SK-N-SH (cell line): ENCODE measurements around the gene FAM20C. TPM values are rescaled to one million over a fixed set of nuclear protein-coding genes. Genes with fewer than 3 reads are reported as not detected.

ENCODE experiments used
- CTCF ChIA-PET: fragments of 300-600, 350-600 bp; formaldehyde crosslinking; extraction: SDS; loops from one replicate; lab custom pipeline; 2021; lab: Yijun Ruan, JAX
- POLR2A ChIA-PET: fragments of 350-600 bp; sonication (Branson Sonifier 250); formaldehyde crosslinking; extraction: SDS; loops from one replicate; lab custom pipeline; 2020; ENCODE audit warnings: antibody characterized with exemption, inconsistent platforms; lab: Yijun Ruan, JAX
- DNase-seq: peaks from one replicate; pipeline ENCODE4 v3.0.0; 2012
- H2AFZ ChIP-seq: fragments of 200-600 bp; sonication (generic); 2 replicates; pipeline ENCODE4 v1.8.1; 2016; ENCODE audit warnings: antibody characterized with exemption, mild to moderate bottlenecking, low read depth
- H3F3A ChIP-seq: fragments of 200-600 bp; sonication (generic); replicated peaks from 2 replicates; pipeline ENCODE3; 2016; ENCODE audit warnings: antibody characterized with exemption, mild to moderate bottlenecking; ENCODE audit not compliant: insufficient read depth
- H3K27ac ChIP-seq, 2 experiments: fragments of 200-500 bp in 1 of 2; fragments of 200-600 bp in 1 of 2; sonication (Bioruptor generic) in 1 of 2; sonication (generic), shearing (Covaris generic) in 1 of 2; 2 replicates each; pipeline versions ENCODE4 v1.5.1 to v1.6.1; 2014 to 2016; ENCODE audit warnings: low read depth in 2 of 2, inconsistent platforms in 1 of 2, low read length in 1 of 2, mild to moderate bottlenecking in 1 of 2, mixed read lengths in 1 of 2
- H3K27me3 ChIP-seq: fragments of 200-600 bp; sonication (generic), shearing (Covaris generic); 2 replicates; pipeline ENCODE4 v1.6.1; 2016; ENCODE audit warnings: mixed run types; ENCODE audit not compliant: insufficient read depth
- H3K36me3 ChIP-seq, 2 experiments: fragments of 200-500 bp in 1 of 2; fragments of 200-600 bp in 1 of 2; sonication (Bioruptor generic) in 1 of 2; sonication (generic) in 1 of 2; replicated peaks in 1 of 2; 2 replicates each; pipeline versions ENCODE3 to v1.5.1; 2014 to 2016; ENCODE audit warnings: low read length in 1 of 2, mild to moderate bottlenecking in 1 of 2; ENCODE audit not compliant: insufficient read depth in 2 of 2, control insufficient read depth in 1 of 2
- H3K4me1 ChIP-seq, 2 experiments: fragments of 200-500 bp in 1 of 2; fragments of 200-600 bp in 1 of 2; sonication (Bioruptor generic) in 1 of 2; sonication (generic), shearing (Covaris generic) in 1 of 2; 2 replicates each; pipeline versions ENCODE4 v1.5.1 to v1.6.1; 2014 to 2016; ENCODE audit warnings: low read depth in 1 of 2, low read length in 1 of 2, mixed run types in 1 of 2; ENCODE audit not compliant: insufficient read depth in 2 of 2, control insufficient read depth in 1 of 2
- H3K4me2 ChIP-seq: fragments of 200-600 bp; sonication (generic), shearing (Covaris generic); 2 replicates; pipeline ENCODE4 v1.6.1; 2017; ENCODE audit warnings: mixed run types
- H3K4me3 ChIP-seq, 2 experiments: fragments of 200-500 bp in 1 of 2; fragments of 200-600 bp in 1 of 2; sonication (Bioruptor generic) in 1 of 2; sonication (generic), shearing (Covaris generic) in 1 of 2; 2 replicates each; pipeline versions ENCODE4 v1.5.1 to v1.8.1; 2014 to 2016; ENCODE audit warnings: low read depth in 2 of 2, inconsistent platforms in 1 of 2, low read length in 1 of 2, mild to moderate bottlenecking in 1 of 2, mixed read lengths in 1 of 2, moderate library complexity in 1 of 2
- H3K79me2 ChIP-seq: fragments of 200-600 bp; sonication (generic); 2 replicates; pipeline ENCODE4 v1.8.1; 2017; ENCODE audit warnings: mild to moderate bottlenecking; ENCODE audit not compliant: insufficient read depth
- H3K9ac ChIP-seq: fragments of 200-600 bp; sonication (generic); 2 replicates; pipeline ENCODE4 v1.6.1; 2017; ENCODE audit warnings: mixed run types
- H3K9me2 ChIP-seq: fragments of 200-600 bp; sonication (generic); 2 replicates; pipeline ENCODE4 v1.6.1; 2017; ENCODE audit warnings: mixed run types
- H3K9me3 ChIP-seq: fragments of 200-600 bp; sonication (generic); 2 replicates; pipeline ENCODE4 v1.6.1; 2017; ENCODE audit warnings: mixed run types, mild to moderate bottlenecking, moderate library complexity
- H4K20me1 ChIP-seq: fragments of 200-600 bp; sonication (generic); 2 replicates; pipeline ENCODE4 v1.6.1; 2017; ENCODE audit warnings: mild to moderate bottlenecking, mixed run types; ENCODE audit not compliant: insufficient read depth
- EP300 ChIP-seq, 2 experiments: IDR thresholded peaks; 2 replicates each; pipeline versions ENCODE4 v1.4.0 to v1.6.1; 2012; ENCODE audit warnings: borderline replicate concordance in 1 of 2, low read depth in 1 of 2, low read length in 1 of 2
- FOSL2 ChIP-seq: IDR thresholded peaks from 2 replicates; pipeline ENCODE4 v1.4.0; 2012; ENCODE audit warnings: low read depth, mild to moderate bottlenecking, moderate library complexity, borderline replicate concordance
- FOXM1 ChIP-seq: IDR thresholded peaks from 2 replicates; pipeline ENCODE4 v1.4.0; 2012; ENCODE audit warnings: low read depth, mild to moderate bottlenecking
- JUND ChIP-seq: IDR thresholded peaks from 2 replicates; pipeline ENCODE4 v1.4.0; 2012
- MEF2A ChIP-seq: IDR thresholded peaks from 2 replicates; pipeline ENCODE4 v1.4.0; 2012; ENCODE audit warnings: low read depth, borderline replicate concordance
- MXI1 ChIP-seq: IDR thresholded peaks from 2 replicates; pipeline ENCODE4 v1.6.1; 2012; ENCODE audit warnings: mild to moderate bottlenecking, low read depth, low read length, improper control_type of control experiment
- NFIC ChIP-seq: IDR thresholded peaks from 2 replicates; pipeline ENCODE4 v1.4.0; 2012; ENCODE audit warnings: borderline replicate concordance
- NRF1 ChIP-seq: IDR thresholded peaks from 2 replicates; pipeline ENCODE4 v1.6.1; 2012; ENCODE audit warnings: low read depth, mild to moderate bottlenecking, low read length
- POLR2AphosphoS5 ChIP-seq: IDR thresholded peaks from 2 replicates; pipeline ENCODE4 v1.6.1; 2012; ENCODE audit warnings: low read depth, low read length
- RAD21 ChIP-seq: IDR thresholded peaks from 2 replicates; pipeline ENCODE4 v1.6.1; 2012; ENCODE audit warnings: mild to moderate bottlenecking, low read length
- RFX5 ChIP-seq: IDR thresholded peaks from 2 replicates; pipeline ENCODE4 v1.6.1; 2012; ENCODE audit warnings: mild to moderate bottlenecking, improper control_type of control experiment, low read length
- SMC3 ChIP-seq: IDR thresholded peaks from 2 replicates; pipeline ENCODE4 v1.6.1; 2012; ENCODE audit warnings: low read depth, low read length, improper control_type of control experiment
- TAF1 ChIP-seq: IDR thresholded peaks from 2 replicates; pipeline ENCODE4 v1.6.1; 2012; ENCODE audit warnings: low read depth, mild to moderate bottlenecking, low read length, moderate library complexity, borderline replicate concordance
- WGBS: methylation state at CpG from one replicate; pipeline ENCODE4 v1.1.6; 2017; ENCODE audit warnings: low lambda C conversion rate; 5-methylcytosine and 5-hydroxymethylcytosine counted together
- polyA plus RNA-seq, 3 experiments: library from polyadenylated mRNA; depleted of rRNA; stranded (reverse); fragments of >200 nt; gene quantifications; 2 replicates each; pipeline ENCODE4 v1.2.3, GENCODE V29; 2012
- TF ChIP-seq, protein P1 (sequence below): IDR thresholded peaks from 2 replicates; pipeline ENCODE4 v1.4.0; 2012; ENCODE audit warnings: low read depth
- TF ChIP-seq, protein P2 (sequence below): IDR thresholded peaks from 2 replicates; pipeline ENCODE4 v1.4.0; 2012; ENCODE audit warnings: low read depth, borderline replicate concordance

The FAM20C gene
- polyA plus RNA-seq, 1 of the 3 experiments (the other 2 are of a cell fraction): 12.7 TPM

DNA sequence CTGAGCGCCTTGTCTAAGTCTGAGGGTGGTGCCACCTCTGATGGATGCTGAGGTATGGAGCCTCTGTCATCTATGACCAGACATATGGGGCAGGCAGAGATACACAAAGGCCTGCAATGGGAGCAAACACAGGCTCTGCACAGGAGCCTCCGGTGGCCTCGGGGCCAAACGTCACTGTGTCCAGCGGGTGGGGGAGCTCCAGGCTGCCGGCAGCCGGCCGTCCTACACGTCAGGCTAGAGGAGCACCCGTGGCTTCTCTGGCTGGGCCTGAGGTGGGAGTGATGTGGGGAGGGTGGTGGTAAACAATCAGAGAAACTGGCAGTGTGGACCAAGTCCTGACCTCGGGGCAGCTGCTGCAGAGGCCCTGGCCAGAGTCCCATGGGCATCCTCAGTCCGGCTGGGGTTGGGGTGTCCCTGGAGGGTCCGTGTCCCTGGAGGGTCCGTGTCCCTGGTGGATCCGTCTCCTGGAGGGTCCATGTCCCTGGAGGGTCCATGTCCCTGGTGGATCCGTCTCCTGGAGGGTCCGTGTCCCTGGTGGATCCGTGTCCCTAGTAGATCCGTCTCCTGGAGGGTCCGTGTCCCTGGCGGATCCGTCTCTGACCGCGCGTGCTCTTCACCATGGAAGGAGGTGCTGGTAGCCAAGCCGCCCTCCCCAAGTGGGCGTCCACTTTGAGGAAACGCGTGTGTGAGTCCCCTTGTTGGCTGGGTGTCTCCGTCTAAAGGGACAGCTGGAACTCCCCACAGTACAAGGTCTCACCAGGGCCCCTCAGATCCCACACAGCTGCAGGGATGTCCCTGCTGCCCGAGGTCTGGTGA lies 24.2 kb upstream of the FAM20C start:
- POLR2A ChIA-PET: no interaction called here
- Histone ChIP-seq H3F3A (no peaks in the 10 kb centered on the region), H3K9ac (no peak overlapping the region), H3K36me3 (no peaks in the 10 kb centered on the region)
- TF ChIP-seq SMC3 (no peak), FOXM1 (no peak), JUND (no peak), RAD21 (no peak), NFIC (no peak), EP300 (IDR thresholded peaks at IDR 0.05; ENCODE audit: borderline replicate concordance in 1 of 2, low read depth in 1 of 2, low read length in 1 of 2) (no peak)
- TF ChIP-seq, protein P1, sequence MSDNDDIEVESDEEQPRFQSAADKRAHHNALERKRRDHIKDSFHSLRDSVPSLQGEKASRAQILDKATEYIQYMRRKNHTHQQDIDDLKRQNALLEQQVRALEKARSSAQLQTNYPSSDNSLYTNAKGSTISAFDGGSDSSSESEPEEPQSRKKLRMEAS: no peak
- TF ChIP-seq, all 33 proteins: peak for 0
- Histone ChIP-seq H4K20me1 (no peaks in the 10 kb centered on the region), H3K4me2 (no peak overlapping the region), H3K4me3 (no peak overlapping the region), H3K4me1 (peaks cover 0 to 48% of the 10 kb centered on the region in 2 experiments; a peak in 2 of 4 replicates), H3K9me3 (no peaks in the 10 kb centered on the region), H3K79me2 (no peaks in the 10 kb centered on the region), H2AFZ (no peak overlapping the region), H3K27ac (no peak overlapping the region), H3K27me3 (peaks cover 50% of the 10 kb centered on the region), H3K9me2 (no peaks in the 10 kb centered on the region)
- CTCF ChIA-PET: interaction anchor here (0.6 to 1.0 kb wide), 2 partner anchors 16 to 18 kb away, joined by 3 to 4 read pairs; no protein-coding TSS in a partner anchor
- WGBS: 59% methylated on average over 23 of the region's 31 CpGs
- no peak for DNase-seq

DNA sequence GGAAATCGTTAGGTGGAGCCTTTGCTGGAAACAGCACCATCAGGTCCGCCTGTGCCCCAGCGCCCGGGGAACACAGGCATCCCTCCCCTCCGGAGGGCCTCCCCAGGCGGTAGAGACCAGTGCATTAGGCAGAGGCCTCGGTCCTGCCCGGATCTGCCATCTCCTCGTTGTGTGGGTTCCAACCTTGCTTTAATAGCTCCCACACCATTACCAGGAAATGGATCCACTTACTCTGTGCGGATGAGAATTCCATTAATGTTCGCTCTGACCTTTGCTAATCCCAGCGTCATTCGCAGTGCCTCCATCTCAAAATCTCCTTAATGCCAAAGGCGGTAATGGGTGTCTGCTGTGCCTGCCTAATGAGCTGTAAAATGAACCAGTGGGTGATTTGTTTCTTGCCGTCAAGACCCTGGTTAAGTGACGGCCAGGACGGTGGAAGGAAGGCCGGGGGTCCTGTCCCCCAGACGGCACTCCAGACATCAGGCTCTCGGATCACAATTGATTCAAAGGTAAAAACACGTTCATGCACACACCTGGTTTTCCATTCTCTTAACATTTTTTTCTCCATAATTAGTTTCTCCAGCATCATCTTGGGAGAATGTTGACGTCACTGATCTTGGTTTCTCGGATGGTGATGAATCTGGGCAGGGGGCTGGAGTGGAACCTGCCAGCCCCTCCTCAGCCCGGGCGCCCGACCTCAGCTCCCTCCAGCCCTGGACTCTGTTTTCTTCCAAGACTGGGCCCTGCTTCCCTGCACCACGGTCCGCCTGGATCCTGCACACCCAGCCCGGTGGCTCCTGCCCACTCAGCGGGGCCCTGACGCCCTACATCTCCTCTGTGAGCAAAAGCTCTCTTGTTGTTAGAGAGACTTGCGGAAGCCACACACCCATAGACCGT lies 22.8 kb upstream of the FAM20C start:
- Histone ChIP-seq H3K9me3 (no peaks in the 10 kb centered on the region), H3K9me2 (no peaks in the 10 kb centered on the region), H3K36me3 (no peaks in the 10 kb centered on the region), H3K27me3 (peaks cover 36% of the 10 kb centered on the region), H3K4me2 (no peak overlapping the region), H3F3A (no peaks in the 10 kb centered on the region), H3K9ac (no peak overlapping the region), H3K79me2 (no peaks in the 10 kb centered on the region), H4K20me1 (no peaks in the 10 kb centered on the region), H3K4me1 (peaks cover 0 to 37% of the 10 kb centered on the region in 2 experiments; a peak in 2 of 4 replicates), H3K4me3 (no peak overlapping the region), H3K27ac (no peak overlapping the region), H2AFZ (no peak overlapping the region)
- no peak for DNase-seq
- CTCF ChIA-PET: interaction anchor here (0.6 kb wide), 1 partner anchor 641 kb away, joined by 3 read pairs; no protein-coding TSS in a partner anchor
- TF ChIP-seq, protein P1: no peak
- no peak for TF ChIP-seq NRF1
- TF ChIP-seq RFX5: no peak
- TF ChIP-seq TAF1: no peak
- no peak for TF ChIP-seq MEF2A
- TF ChIP-seq, protein P2, sequence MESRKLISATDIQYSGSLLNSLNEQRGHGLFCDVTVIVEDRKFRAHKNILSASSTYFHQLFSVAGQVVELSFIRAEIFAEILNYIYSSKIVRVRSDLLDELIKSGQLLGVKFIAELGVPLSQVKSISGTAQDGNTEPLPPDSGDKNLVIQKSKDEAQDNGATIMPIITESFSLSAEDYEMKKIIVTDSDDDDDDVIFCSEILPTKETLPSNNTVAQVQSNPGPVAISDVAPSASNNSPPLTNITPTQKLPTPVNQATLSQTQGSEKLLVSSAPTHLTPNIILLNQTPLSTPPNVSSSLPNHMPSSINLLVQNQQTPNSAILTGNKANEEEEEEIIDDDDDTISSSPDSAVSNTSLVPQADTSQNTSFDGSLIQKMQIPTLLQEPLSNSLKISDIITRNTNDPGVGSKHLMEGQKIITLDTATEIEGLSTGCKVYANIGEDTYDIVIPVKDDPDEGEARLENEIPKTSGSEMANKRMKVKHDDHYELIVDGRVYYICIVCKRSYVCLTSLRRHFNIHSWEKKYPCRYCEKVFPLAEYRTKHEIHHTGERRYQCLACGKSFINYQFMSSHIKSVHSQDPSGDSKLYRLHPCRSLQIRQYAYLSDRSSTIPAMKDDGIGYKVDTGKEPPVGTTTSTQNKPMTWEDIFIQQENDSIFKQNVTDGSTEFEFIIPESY: no peak
- TF ChIP-seq POLR2AphosphoS5: no peak
- no peak for TF ChIP-seq MXI1
- no peak for TF ChIP-seq EP300 (IDR thresholded peaks at IDR 0.05; ENCODE audit: borderline replicate concordance in 1 of 2, low read depth in 1 of 2, low read length in 1 of 2)
- no peak for TF ChIP-seq FOSL2
- WGBS: 65% methylated on average over 30 of the region's 33 CpGs
- POLR2A ChIA-PET: no interaction called here
